HG02763 (cell line): ENCODE data around the gene NGEF.
"Not testable (repeated sequence)": the region's sequence is repeated elsewhere in the genome, so short reads cannot be mapped to it uniquely, and the experiment has no call there.

Experiments used
- ATAC-seq: cut with Tn5 transposase; IDR thresholded peaks from one replicate; pipeline ENCODE4 v1.9.1; 2021; ENCODE audit warnings: mild to moderate bottlenecking, moderate library complexity; ENCODE audit not compliant: unreplicated experiment

NGEF gene

GRCh38 chr2:233013027-233013461 is at the start of gene NGEF:
Gene NGEF (minus strand): TSS chr2:233013256. CDS start chr2:232974890, 38,366 bp downstream.
- no peak for ATAC-seq

- ATAC-seq: no peak
Observed at GRCh38 chr2:233062451-233062850, 49.4 kb upstream of the NGEF start.

- no peak for ATAC-seq
Observed at GRCh38 chr2:233061591-233062450, 48.8 kb upstream of the NGEF start.

- ATAC-seq: no peak
Observed at GRCh38 chr2:233060980-233061590, 48.0 kb upstream of the NGEF start.

- no peak for ATAC-seq
Observed at GRCh38 chr2:233060501-233060979, 47.5 kb upstream of the NGEF start.

GRCh38 chr2:233059797-233060500 is 46.9 kb upstream of the NGEF start, which contains the start of gene INPP5D:
Gene INPP5D (plus strand): TSS chr2:233060342. CDS start chr2:233060479, 137 bp downstream.
- peak; percentile 41 for ATAC-seq

- ATAC-seq: no peak
Observed at GRCh38 chr2:233059547-233059796, 46.4 kb upstream of the NGEF start.

GRCh38 chr2:233058717-233059546 is 45.9 kb upstream of the NGEF start:
- ATAC-seq: no peak

- ATAC-seq: no peak
Observed at GRCh38 chr2:233056961-233057605, 44.0 kb upstream of the NGEF start.

GRCh38 chr2:233055362-233055761 is 42.3 kb upstream of the NGEF start:
- ATAC-seq: no peak

GRCh38 chr2:233053928-233054784 is 41.1 kb upstream of the NGEF start:
- peak; percentile 54 for ATAC-seq

GRCh38 chr2:233052517-233052916 is 39.5 kb upstream of the NGEF start:
- ATAC-seq: not testable (repeated sequence)

GRCh38 chr2:233051241-233052149 is 38.4 kb upstream of the NGEF start:
- ATAC-seq: no peak

- no peak for ATAC-seq
Observed at GRCh38 chr2:233049194-233049761, 36.2 kb upstream of the NGEF start.

GRCh38 chr2:233048569-233049193 is 35.6 kb upstream of the NGEF start:
- ATAC-seq: no peak

- no peak for ATAC-seq
Observed at GRCh38 chr2:233047667-233048066, 34.6 kb upstream of the NGEF start.

GRCh38 chr2:233047206-233047605 is 34.1 kb upstream of the NGEF start:
- no peak for ATAC-seq
